Stimulated activated CD8-positive, alpha-beta memory T cell treated with anti-CD3 and anti-CD28 coated beads, Interleukin-7, amount 100 ng/mL, for 4 hours (primary cell): Measurements from ENCODE around the gene BTNL8.

Source experiments
- DNase-seq, 2 donors: peaks; one replicate each; pipeline ENCODE4 v3.0.0-alpha.2; 2020; ENCODE audit warnings: low read depth in 2 of 2

BTNL8 gene

GRCh38 chr5:180969406-180969805 lies 70.4 kb downstream of the BTNL8 start:
- DNase-seq, result no peak

GRCh38 chr5:180970336-180970735 lies 71.4 kb downstream of the BTNL8 start:
- no peak for DNase-seq

DNA sequence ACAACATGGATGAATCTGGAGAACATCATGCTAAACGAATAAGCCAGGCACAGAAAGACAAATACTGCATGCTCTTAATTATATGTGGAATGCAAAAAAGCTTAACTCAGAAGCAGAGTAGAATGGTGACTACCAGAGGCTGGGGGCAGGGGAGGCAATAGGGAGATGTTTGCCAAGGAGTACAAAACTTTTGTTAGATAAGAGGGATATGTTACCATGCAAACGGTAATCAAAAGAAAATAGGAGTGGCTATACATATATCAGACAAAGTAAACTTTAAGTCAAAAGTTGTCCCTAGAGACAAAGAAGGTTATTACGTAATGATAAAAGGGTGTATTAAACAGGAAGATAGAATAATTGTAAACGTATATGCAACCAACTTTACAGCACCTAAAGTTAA lies 71.9 kb downstream of the BTNL8 start:
- no peak for DNase-seq

DNA sequence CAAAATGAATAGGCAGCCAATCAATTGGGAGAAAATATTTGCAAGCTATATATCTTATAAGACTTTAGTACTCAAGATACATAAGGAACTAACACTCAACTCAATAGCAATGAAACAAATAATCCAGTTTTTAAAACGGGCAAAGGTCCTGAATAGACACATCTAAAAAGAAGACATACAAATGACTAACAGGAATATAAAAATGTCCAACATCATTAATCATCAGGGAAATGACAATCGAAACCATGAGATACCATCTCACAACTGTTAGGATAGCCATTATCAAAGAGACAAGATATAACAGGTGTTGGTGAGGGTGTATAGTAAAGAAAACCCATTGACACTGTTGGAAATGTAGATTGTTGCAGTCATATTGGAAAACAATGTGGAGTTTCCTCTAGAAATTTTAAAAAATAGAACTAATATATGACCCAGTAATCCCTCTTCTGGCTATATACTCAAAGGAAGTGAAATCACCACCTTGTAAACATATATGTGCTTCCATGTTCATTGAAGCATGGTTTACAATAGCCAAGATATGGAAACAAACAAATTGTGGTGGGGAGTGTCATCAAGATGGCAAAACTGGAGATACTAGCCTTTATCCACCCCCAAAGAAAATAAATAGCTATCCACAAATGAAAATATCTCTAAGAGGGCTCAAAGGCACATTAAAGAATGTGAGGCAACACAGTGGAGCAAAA lies 75.8 kb downstream of the BTNL8 start:
- no peak for DNase-seq

GRCh38 chr5:180975338-180975737 lies 76.4 kb downstream of the BTNL8 start:
- no peak for DNase-seq

DNA sequence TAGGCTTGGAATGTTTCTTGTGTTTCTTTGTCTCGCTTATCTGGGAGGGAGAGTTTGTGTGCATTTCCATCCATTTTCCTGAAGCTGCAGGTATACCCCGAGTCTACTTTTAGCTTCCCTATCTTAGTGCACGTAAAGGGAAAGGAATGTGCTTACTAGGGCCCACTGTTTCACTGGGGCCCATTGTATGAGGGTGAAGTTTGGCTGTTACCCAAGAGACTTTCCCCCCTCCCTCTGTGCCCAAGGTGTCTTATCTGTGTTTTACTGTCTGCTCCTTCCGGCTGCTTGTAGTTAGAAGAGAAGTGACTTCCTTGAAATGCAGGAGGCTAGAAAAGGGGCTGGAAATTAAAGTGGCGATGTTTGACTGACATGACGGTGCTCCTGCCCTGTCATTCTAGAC lies 77.6 kb downstream of the BTNL8 start:
- no peak for DNase-seq

DNA sequence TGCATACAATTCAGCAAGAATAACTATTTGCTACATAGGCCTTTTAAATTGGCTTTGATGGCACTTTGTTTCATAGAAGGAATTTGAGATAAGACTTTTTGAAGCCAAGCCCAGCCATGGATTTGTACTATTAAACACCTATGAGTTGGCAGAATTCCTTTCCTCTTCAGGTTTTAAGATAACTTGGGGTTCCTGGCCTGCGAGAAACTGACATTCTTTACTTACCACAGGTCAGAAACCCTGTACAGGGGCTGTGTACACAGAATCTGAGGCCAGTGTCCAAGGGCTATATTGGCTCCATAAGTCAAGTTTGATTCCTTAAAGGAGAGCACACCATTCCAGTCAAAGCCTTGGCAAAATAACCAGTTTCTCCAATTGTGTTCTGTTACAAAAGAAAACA lies 78.9 kb downstream of the BTNL8 start:
- DNase-seq, result no peak

DNA sequence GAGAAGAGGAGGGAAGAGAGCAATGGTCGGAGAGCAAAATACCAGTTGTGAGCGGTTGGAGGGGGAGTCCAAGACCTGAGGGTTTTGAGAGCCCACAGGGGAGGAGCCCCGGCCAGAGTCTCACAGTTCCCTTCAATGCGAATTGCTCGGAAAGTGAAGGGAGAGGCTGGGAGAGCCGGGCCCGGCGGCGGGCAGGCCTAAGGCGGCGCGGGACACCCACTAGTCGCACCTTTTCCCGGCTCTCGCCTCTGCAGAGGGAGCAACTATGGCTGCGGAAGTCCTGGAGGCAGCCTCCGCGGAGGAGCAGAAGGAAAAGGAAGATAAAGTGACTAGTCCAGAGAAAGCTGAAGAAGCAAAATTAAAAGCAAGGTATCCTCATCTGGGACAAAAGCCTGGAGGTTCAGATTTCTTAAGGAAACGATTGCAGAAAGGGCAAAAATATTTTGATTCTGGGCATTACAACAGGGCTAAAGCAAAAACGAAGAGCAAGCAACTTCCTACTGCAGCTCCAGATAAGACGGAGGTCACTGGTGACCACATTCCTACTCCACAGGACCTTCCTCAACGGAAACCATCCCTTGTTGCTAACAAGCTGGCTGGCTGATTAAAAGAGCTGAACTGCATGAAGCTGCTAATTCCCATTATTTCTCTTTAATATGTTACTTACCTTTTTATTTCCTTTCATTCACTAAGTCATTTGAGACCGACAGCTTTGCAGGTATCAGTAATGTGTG lies 83.2 kb downstream of the BTNL8 start:
- DNase-seq, result no peak

DNA sequence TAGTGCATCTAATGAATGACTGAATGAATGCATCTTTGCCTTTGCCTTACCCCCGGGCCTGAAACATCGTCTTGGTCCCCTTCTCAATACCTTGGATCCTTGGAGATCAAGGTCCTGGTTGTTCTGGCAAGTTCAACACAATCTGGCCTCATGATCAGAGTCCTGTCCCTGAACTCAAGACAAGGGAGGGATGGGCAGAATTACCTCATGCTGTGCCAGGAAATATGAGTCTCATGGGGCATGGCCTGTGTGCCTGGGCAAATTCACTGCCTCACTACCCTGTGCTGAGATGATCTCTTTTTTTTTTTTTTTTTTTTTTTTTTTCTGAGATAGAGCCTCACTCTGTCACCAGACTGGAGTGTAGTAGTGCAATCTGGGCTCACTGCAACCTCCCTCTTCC lies 89.1 kb downstream of the BTNL8 start:
- no peak for DNase-seq

DNA sequence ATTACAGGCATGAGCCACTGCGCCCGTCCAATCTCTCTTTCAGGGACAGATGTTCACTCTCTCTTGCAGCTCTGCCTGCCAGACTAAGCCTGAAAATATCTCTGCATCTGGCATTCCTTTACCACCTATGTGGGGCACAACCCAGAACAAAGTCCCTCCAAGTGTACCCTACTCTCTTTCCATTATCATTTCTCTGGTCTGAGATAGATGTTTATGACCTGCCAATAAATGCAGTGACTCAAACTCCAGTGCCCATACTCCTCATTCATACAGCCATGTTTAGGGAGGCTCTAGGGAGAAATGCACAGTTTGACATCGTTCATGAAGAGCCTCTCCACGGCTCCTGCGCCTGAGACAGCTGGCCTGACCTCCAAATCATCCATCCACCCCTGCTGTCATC lies 89.6 kb downstream of the BTNL8 start, which contains the start of gene BTNL3:
Gene BTNL3, plus strand, starts transcription at position 255 of the 400 bp plus-strand sequence. CDS start 183 bp downstream, outside the sequence.
- no peak for DNase-seq

- DNase-seq, result no peak
Observed at GRCh38 chr5:180990086-180990881, 91.3 kb downstream of the BTNL8 start.

DNA sequence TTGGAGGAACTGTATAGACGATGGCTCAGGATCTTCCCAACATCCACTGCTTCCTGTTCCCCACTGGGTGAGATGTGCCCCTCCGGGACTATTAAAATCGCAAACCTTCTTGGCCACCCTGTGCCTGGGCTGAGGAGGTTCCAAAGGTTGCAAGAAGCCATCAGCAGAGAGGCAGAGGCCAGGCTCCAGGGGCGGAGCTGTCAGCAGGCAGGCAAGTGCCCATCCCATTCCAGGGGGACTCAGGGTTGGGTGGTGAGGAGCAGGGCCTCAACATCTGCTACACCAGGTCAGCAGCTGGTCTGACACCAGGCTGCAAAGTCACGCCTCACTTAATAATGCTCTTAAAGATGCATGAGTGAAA lies 91.9 kb downstream of the BTNL8 start:
- DNase-seq, result no peak
